HL-60 (cell line): ENCODE measurements around the gene NAV2.

Source experiments
- CTCF ChIP-seq: IDR thresholded peaks from one replicate; pipeline ENCODE4 v1.5.1; 2011; ENCODE audit warnings: low read length, control low read depth, inconsistent platforms; ENCODE audit not compliant: insufficient read depth
- GABPA ChIP-seq: IDR thresholded peaks from 2 replicates; pipeline ENCODE4 v1.6.1; 2012; ENCODE audit warnings: low read depth
- SPI1 ChIP-seq: IDR thresholded peaks from 2 replicates; pipeline ENCODE4 v1.6.1; 2012; ENCODE audit warnings: low read depth, mild to moderate bottlenecking, borderline replicate concordance

DNA sequence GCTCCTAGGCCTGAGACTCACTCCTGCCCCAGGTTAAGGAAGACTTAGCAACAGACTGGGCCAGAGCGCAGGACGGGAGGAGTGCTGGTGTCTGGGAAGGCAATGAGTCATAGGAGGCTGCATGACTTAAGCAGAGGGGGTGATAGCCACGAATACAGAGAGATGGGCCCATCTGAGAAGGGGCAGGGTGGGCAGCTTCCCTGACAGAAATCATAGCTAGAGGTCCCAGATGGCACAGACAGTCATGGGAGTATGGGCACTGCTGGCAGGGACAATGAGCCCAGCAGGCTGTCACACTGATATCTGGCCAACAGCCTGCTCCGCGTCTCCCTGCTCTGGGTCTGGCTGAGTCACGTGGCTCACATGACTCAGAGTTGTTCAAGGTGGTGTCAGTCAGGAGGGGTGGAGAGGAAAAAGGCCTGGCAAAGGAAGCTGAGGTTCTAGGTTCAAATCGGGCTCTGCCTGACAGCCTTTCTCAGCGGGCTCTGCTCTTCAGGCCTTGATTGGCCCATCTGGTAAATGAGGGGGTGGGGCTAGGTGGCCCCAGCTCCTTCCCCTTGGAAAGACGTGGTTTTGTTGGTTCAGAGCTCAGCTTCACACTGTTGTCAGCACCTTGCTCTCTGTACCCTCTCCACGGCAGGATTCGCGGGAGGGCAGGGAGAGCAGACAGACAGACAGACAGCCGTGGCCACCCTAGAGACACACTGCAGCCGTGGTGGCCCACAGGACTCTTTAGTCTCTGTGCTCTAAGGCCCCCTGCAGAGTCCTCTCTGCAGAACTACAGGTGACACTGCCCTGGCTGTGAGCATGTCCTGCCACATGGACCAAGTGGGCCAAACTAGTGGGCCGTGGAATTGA, 399.9 kb downstream of the NAV2 start:
- TF ChIP-seq GABPA (no peak), SPI1 (no peak), CTCF (no peak)
